ENCODE data around the gene RHOT2. TPM values are rescaled to one million over a fixed set of nuclear protein-coding genes. Genes with fewer than 3 reads are reported as not detected.

The RHOT2 gene
- total and polyA plus RNA-seq, 9 of the 15 experiments (the other 6 are each of a cell fraction or from before 2014, with no cell fraction given): 5.0 to 373 (median 112) TPM

DNA sequence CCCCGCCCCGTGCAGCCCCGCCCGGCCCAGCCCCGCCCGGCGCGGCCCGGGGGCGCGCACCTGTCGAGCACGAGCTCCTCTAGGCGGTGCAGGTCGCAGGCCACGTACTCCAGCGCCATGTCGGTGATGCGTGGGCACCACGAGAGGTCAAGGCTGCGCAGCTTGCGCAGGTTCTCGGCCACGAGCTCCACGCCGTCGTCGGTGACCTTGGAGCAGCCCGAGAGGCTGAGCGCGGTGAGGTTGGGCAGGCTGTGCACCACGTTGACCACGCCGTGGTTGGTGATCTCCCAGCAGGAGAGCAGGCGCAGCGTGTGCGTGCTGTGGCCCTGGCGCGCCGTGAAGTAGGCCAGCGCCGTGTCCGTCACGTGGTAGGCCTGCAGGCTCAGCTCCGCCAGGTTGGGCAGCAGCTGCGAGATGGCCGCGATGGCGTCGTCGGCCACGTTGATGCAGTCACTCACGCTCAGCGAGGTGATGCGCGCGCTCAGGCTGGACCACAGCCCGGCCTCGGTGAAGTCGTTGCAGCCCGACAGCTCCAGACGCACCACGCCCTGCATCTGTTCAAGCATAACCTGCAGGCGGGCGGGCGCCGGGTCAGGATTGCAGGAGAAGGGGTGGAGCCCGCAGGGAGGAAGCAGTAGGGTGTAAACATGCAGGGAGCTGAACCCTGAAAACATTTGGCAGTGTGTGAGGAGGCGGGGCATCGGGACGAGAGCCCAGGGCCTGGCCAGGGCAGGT lies 27.6 kb downstream of the RHOT2 start (continued):
- no peak for TF ChIP-seq KDM5B (IDR thresholded peaks at IDR 0.05; ENCODE audit: insufficient replicate concordance, low read depth, low read length)
- TF ChIP-seq HLTF (IDR thresholded peaks at IDR 0.05): no peak
- TF ChIP-seq DDX20 (tag; IDR thresholded peaks at IDR 0.05; ENCODE audit: low read depth): no peak
- no peak for TF ChIP-seq HIVEP1 (CRISPR knock-in tag; IDR thresholded peaks at IDR 0.05)
- no peak for TF ChIP-seq ETV6 (IDR thresholded peaks at IDR 0.05; ENCODE audit: borderline replicate concordance in 1 of 2, low read depth in 2 of 2, low read length in 1 of 2)
- no peak; the same call in 1 of the 2 replicates for TF ChIP-seq ETV6 (CRISPR knock-in tag; IDR thresholded peaks at IDR 0.05; ENCODE audit: borderline replicate concordance)
- no peak for TF ChIP-seq CBFA2T3 (IDR thresholded peaks at IDR 0.05)
- no peak for TF ChIP-seq ZNF780A (CRISPR knock-in tag; IDR thresholded peaks at IDR 0.05)
- TF ChIP-seq HNRNPL (IDR thresholded peaks at IDR 0.05; ENCODE audit: low read depth, low read length): peak; percentile 87; the same call in 1 of the 2 replicates
- no peak for TF ChIP-seq NFE2 (IDR thresholded peaks at IDR 0.05; ENCODE audit: low read depth)
- TF ChIP-seq NFIX (CRISPR knock-in tag; IDR thresholded peaks at IDR 0.05; ENCODE audit: low read depth): no peak
- TF ChIP-seq RBM14 (IDR thresholded peaks at IDR 0.05; ENCODE audit: borderline replicate concordance, insufficient read depth, low read depth, low read length): no peak
- TF ChIP-seq, protein P1, sequence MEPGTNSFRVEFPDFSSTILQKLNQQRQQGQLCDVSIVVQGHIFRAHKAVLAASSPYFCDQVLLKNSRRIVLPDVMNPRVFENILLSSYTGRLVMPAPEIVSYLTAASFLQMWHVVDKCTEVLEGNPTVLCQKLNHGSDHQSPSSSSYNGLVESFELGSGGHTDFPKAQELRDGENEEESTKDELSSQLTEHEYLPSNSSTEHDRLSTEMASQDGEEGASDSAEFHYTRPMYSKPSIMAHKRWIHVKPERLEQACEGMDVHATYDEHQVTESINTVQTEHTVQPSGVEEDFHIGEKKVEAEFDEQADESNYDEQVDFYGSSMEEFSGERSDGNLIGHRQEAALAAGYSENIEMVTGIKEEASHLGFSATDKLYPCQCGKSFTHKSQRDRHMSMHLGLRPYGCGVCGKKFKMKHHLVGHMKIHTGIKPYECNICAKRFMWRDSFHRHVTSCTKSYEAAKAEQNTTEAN (CRISPR knock-in tag; IDR thresholded peaks at IDR 0.05): no peak
- TF ChIP-seq GTF2F1 (IDR thresholded peaks at IDR 0.05; ENCODE audit: low read depth, low read length): no peak
- TF ChIP-seq ID3 (CRISPR knock-in tag; IDR thresholded peaks at IDR 0.05): no peak
- peak; percentile 80; the same call in 1 of the 2 replicates for TF ChIP-seq ID3 (tag; IDR thresholded peaks at IDR 0.05)
- no peak for TF ChIP-seq ZNF197 (CRISPR knock-in tag; IDR thresholded peaks at IDR 0.05; ENCODE audit: low read depth)
- TF ChIP-seq, protein P2, sequence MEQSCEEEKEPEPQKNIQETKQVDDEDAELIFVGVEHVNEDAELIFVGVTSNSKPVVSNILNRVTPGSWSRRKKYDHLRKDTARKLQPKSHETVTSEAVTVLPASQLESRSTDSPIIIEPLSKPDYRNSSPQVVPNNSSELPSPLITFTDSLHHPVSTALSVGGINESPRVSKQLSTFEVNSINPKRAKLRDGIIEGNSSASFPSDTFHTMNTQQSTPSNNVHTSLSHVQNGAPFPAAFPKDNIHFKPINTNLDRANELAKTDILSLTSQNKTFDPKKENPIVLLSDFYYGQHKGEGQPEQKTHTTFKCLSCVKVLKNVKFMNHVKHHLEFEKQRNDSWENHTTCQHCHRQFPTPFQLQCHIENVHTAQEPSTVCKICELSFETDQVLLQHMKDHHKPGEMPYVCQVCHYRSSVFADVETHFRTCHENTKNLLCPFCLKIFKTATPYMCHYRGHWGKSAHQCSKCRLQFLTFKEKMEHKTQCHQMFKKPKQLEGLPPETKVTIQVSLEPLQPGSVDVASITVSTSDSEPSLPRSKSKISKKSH (CRISPR knock-in tag; IDR thresholded peaks at IDR 0.05): no peak
- TF ChIP-seq MTA2 (IDR thresholded peaks at IDR 0.05; ENCODE audit: low read depth): no peak
- TF ChIP-seq FOXA3 (CRISPR knock-in tag; conservative IDR thresholded peaks at IDR 0.05 in 1 of 2, IDR thresholded peaks at IDR 0.05 in 1 of 2): peak in 1 of 2 experiments; percentile 86; a peak in 2 of 4 replicates
- TF ChIP-seq ZC3H4 (CRISPR knock-in tag; IDR thresholded peaks at IDR 0.05; ENCODE audit: borderline replicate concordance): 0 out of 2 replicates have a peak, but pooled peaks have one; percentile 59
- TF ChIP-seq ZNF668 (CRISPR knock-in tag; IDR thresholded peaks at IDR 0.05): no peak
- peak; percentile 70 for TF ChIP-seq CXXC5 (CRISPR knock-in tag; IDR thresholded peaks at IDR 0.05)
- no peak for TF ChIP-seq ZNF551 (CRISPR knock-in tag; IDR thresholded peaks at IDR 0.05)
- peak; percentile 5; the same call in 1 of the 2 replicates for TF ChIP-seq ZNF316 (IDR thresholded peaks at IDR 0.05)

Measured in K562 (cell line).